Esophagus muscularis mucosa (tissue), 4 donors: ENCODE results near the gene TNFAIP6.

Experiments used
- CTCF ChIP-seq, 3 experiments: fragments of 200-600 bp in 2 of 3; fragments of 450-650 bp in 1 of 3; sonication (generic) in 2 of 3; IDR thresholded peaks; one replicate each; pipeline ENCODE4 v1.5.1; 2017 to 2019; ENCODE audit warnings: antibody characterized with exemption in 3 of 3, mild to moderate bottlenecking in 2 of 3, moderate library complexity in 1 of 3
- EP300 ChIP-seq: sonication (generic); formaldehyde crosslinking; IDR thresholded peaks from one replicate; pipeline ENCODE4 v1.6.1; 2017; ENCODE audit warnings: antibody characterized with exemption
- POLR2A ChIP-seq: fragments of 450-650 bp; IDR thresholded peaks from one replicate; pipeline ENCODE4 v1.6.1; 2017; ENCODE audit warnings: antibody characterized with exemption, moderate library complexity, mild to moderate bottlenecking, low read depth

GRCh38 chr2:151379169-151379568, 21.8 kb downstream of the TNFAIP6 start:
- TF ChIP-seq CTCF (IDR thresholded peaks at IDR 0.05) (no peak), POLR2A (no peak), EP300 (no peak)
